DMS53 (cell line): ENCODE measurements around the gene LAMB4.

Source experiments
- DNase-seq: peaks from one replicate; lab custom pipeline; 2025; lab: John Stamatoyannopoulos, UW

Gene LAMB4

DNA sequence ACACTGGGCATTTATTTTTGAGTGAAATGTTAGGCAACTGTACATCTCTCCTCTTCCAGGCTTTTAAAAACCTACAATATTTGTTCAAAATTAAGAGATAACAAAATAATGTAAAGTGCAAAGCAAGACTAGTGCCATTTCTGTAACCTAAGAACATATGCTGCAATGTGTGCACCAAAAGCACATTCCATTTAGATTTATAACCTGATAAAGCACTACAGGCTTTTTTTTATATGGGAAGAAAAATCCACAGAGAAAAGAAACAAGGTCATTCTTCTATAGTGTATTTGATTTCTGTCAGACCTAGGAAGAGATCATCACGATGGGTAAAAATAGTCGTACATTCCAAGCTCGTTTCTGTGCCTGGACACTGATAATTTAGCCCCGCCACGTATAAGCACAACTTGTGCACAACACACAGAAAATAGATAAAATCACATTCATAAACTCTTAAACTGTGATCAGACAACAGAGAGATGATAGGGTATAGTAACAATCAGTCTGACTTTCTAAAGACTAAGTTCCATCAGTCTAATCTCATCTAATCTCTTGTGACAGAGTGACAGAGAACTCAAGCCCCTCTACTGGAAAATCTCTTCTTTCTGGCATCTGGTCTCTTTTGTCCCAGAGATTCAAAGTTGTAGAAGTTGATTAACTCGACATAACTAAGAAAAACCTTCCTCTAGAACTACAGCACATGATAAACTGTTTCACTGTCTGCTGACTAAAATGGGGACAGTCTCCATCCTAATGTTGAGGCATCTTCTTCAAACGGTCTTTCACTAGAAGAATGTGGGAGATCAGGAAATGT, 133.9 kb downstream of the LAMB4 start:
- no peak for DNase-seq

DNA sequence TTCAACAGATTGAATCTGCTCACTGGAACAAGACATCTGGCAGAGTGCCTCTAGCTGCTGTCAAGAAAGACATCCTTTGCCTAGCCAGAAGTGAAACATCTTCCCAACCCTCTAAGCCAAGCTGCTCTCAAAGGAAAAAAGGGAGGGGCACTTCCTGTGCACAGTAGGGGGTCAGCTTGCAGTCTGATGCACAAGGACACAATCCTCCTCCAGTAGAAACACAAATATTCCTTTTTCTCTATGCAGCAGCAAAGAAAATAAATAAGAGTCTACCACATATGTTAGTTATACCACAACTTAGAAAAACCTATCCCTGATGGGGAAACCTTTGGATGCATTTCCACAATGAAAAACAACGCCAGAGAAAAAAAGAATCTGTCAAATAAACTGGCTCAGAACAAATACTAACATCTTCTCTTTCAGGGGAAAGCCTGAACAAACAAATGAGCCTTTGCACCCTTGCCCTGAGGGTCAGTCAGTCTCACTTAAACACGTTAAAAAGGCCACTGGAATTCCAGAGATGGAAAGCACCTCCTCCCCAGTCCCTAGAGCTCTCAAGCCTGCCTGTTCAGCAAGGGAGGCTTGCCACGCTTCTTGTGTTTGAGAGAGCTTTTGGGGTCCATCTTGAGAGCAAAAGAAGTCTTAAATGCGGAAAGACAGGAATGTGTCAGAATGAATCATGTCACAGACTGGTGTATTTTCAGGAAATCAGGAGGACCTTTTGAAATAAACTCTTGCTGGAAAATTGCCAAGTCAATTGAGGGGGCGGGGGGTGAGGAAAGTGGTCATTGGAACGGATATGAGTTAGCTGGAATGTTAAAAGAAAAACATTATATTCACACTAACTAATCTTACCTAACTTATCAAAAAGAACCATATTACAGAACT, 134.7 kb downstream of the LAMB4 start:
- no peak for DNase-seq

DNA sequence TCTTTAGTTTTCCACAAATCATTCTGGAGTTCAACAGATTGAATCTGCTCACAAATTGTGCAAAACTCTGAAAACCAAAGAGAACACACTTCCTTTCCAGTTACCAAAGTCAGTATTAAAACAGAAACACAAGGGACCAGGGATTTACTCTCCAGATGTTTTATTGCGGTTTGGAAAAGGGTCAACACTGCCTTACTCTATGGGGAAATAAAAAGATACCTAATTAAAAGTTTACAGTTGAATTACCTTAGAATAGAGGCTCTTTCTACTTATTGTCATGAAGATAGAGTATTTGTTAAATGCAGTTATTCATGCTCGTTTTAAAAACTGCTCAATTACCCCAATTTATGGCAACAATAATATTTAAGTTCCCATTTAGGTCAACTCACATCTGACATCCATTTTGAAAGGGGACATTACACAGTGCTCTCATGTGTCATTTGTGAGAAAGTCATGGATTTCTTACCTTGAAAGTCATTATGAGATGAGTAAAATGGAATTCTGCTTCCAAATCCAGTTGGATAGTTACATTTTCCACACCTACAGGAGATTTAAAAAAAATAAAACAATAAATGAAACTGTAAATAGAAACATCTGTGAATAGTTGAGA, 135.6 kb downstream of the LAMB4 start:
- no peak for DNase-seq

DNA sequence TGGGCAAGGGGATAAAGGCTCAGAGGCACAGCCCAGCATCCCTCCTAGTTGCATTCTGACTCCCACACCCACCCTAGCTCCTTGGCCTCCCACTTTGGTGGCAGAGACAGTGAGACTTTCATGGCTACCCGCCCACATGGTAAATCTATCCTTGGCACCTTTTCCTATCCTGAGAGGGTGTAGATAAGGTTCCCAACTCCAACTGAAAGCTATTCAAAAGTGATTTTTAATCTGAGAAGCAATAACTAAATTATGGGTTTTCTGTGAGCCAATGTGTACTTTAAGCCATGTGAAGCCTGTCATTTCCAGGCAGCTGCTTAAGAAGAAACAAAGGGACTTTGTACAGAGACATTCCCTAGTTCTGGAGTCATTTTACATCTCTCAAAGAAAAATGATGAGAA, 136.3 kb downstream of the LAMB4 start:
- no peak for DNase-seq

- no peak for DNase-seq
Measured at GRCh38 chr7:107989618-107990373, 140.4 kb downstream of the LAMB4 start.

GRCh38 chr7:107982918-107983389, 147.2 kb downstream of the LAMB4 start:
- DNase-seq = peak; percentile 23

GRCh38 chr7:107982042-107982840, 147.9 kb downstream of the LAMB4 start:
- no peak for DNase-seq

- DNase-seq = no peak
Measured at GRCh38 chr7:107981466-107981865, 148.7 kb downstream of the LAMB4 start.

GRCh38 chr7:107980671-107981190, 149.4 kb downstream of the LAMB4 start:
- DNase-seq = no peak

DNA sequence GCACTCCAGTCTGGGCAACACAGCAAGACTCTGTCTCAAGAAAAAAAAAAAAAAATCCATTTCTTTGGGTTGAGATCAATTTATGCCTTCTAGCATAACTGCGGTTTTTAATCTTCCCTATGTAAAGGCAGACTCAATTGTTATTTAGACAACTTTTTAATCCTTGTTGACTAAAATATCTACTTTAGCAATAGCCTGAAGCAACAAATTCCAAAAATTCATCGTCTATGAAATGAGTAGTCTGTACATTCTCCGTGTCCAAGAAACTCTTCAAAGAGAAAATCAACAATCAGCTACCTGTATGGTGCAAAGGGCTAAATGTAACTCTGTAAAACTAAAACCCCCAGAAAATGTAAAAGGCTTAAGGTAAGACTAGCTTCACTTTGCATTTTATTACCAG, 150.0 kb downstream of the LAMB4 start:
- DNase-seq = no peak

DNA sequence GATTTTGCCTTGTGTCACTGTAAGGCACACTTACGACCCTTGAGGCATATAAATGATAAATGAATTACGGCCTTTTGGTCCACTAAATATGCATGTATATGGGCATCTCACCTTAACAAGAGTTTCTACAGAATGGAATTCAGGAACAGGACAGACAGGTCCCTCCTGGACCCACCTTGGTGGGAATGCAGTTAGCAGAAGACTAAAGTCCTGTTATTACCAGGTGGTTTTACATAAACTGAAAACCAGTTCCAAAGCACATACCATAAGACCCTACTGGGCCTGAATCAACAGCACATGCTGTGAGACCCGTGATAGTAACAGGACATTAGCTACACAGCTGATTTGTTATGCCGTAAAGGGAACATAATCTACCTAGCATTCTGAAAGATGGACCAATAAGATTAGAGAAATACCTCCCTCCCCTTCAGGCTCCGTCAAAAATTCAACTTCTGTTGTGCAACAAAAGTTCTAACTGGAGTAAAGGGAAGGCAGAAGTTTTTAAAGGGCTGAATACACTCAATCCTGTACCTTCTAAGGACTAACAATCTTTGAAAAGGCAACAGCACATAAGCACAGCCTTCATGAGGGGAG, 151.2 kb downstream of the LAMB4 start:
- no peak for DNase-seq

DNA sequence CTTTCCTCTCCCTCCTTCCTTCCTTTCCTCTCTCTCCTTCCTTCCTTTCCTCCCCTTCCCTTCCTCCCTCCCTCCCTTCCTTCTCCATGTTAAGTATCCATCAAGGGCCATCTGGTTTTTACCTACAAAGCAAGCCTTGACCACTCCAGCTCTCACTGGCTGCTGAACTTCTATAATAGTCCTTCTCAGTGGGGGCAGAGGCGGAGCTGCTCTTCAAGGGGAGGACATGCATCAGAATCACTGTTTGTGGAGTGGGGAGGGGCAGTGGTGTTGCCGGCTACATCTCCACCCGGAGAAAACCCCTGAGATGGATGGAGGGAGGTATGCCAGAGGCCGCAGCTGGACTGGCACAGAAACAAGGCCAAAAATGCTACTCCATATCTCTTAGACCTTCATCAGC, 153.1 kb downstream of the LAMB4 start:
- no peak for DNase-seq

DNA sequence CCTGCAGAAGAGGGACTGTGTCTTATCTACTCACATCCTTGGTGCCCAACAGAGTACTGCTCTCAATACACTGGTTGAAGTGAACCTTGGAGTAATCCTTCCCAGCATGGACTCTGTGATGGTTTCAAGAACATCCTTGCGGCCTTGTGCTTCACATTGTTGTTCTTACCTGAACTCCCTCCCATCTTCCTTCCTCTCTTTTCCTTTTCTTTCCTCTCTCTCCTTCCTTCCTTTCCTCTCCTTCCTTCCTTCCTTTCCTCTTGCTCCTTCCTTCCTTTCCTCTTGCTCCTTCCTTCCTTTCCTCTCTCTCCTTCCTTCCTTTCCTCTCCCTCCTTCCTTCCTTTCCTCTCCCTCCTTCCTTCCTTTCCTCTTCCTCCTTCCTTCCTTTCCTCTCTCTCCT, 153.5 kb downstream of the LAMB4 start:
- DNase-seq = no peak

DNA sequence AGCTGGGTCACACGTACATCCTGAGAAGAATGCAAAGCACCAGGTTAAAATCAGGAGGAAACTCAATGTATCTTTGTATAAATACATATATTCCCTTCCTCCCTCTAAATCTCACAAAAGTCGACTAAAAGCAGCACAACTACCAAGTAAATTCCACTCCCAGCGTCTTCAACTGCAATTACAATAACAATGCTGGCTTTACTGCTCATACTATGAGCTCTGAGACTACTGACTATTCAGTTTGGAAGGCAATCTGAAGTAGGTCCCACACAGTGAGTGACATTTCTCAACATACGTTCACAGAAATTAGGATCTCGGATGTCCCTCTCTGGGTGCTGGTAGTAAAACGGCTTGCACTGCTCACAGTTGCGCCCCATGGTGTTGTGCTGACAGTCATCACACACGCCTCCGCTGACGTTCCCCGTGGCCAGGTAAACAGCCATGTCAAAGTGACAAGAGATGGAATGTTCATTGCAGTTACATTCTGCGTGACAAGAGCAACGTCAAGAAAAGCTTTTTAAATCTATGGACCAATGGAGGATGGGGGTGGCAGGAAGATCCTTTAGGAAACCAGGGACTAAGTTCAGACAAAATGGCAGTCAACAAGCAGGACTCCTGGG, 154.7 kb downstream of the LAMB4 start:
- DNase-seq = no peak

- no peak for DNase-seq
Measured at GRCh38 chr7:107973861-107974260, 156.3 kb downstream of the LAMB4 start.
